Ascending aorta (tissue), 2 donors: ENCODE measurements around the gene NLRP9. TPM values are rescaled to one million over a fixed set of nuclear protein-coding genes. Genes with fewer than 3 reads are reported as not detected.

Experiments
- DNase-seq, 2 donors: peaks; one replicate each; pipeline ENCODE4 v3.0.0-alpha.2; 2019; ENCODE audit warnings: low spot score in 2 of 2
- H3K27ac ChIP-seq, 2 donors: fragments of 200-600 bp; sonication (generic); one replicate each; pipeline ENCODE4 v1.5.1; 2016 to 2017; ENCODE audit warnings: mild to moderate bottlenecking in 1 of 2
- H3K27me3 ChIP-seq: fragments of 200-600 bp; sonication (generic); one replicate; pipeline ENCODE4 v1.5.1; 2017
- H3K36me3 ChIP-seq, 2 donors: fragments of 200-600 bp; sonication (generic); one replicate each; pipeline ENCODE4 v1.5.1; 2016
- H3K4me1 ChIP-seq, 2 donors: fragments of 200-600 bp; sonication (generic); one replicate each; pipeline ENCODE4 v1.5.1; 2016 to 2017; ENCODE audit warnings: mild to moderate bottlenecking in 1 of 2
- H3K4me3 ChIP-seq, 2 donors: fragments of 200-600 bp; sonication (generic); one replicate each; pipeline ENCODE4 v1.5.1; 2016 to 2017; ENCODE audit warnings: mild to moderate bottlenecking in 1 of 2
- H3K9me3 ChIP-seq, 2 donors: fragments of 200-600 bp; sonication (generic); one replicate each; pipeline ENCODE4 v1.5.1; 2016
- intact Hi-C: fragments of 100-400 bp; cut with DNase I; formaldehyde crosslinking; loops from one replicate; pipeline ENCODE4 v1.15.1; 2023
- total RNA-seq: library from RNA; depleted of rRNA; stranded (reverse); fragments of >200 nt; gene quantifications from one replicate; pipeline ENCODE4 v1.1.0, GENCODE V29; 2016
- TF ChIP-seq, protein P1 (sequence below), 3 experiments: fragments of 200-600 bp in 2 of 3; fragments of 450-650 bp in 1 of 3; sonication (generic) in 2 of 3; IDR thresholded peaks; one replicate each; pipeline ENCODE4 v1.5.1; 2016 to 2019; ENCODE audit warnings: antibody characterized with exemption in 3 of 3, mild to moderate bottlenecking in 1 of 3, moderate library complexity in 1 of 3

The NLRP9 gene
- total RNA-seq, 1 donor from 2014 or later, result not detected

DNA sequence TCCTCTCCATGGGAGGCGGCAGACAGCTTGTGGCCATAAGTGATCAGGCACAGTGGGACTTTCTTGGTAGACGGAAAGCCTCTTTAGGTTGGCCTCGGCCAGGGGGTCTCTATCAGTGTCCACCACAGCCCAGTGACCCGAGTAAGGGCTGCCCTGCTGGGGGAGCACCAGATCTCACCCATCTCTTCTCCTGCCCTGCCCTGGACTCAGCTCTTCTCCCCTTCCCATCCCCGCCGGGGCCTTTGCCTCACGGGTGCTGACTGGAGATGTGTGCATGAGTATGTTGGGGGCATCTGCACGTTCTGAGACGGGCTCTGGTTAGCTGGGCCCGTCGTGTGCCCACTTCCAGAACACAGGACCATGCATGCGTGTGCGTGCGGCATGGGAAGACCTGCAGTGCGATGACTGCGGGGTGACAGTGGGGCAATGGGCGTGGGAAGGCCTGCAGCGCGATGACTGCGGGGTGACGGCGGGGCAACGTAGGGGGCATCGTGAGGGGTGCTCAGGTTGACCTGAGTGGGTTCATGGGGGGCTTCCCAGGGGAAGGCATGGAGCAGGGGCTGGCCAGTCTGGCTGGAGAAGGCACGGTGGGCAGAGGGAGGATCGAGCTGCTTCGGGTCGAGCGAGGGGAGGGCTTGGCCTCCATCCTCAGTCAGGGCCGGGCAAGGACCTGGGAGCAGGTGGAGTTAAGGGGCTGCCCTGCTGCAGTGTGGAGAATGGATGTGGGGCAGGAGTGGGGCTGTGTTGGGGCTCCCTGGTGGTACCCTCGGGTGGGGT is 47.2 kb downstream of the NLRP9 start:
- Histone ChIP-seq H3K36me3 (peaks cover 91 to 95% of the 10 kb centered on the region in 2 donors), H3K27me3 (no peaks in the 10 kb centered on the region), H3K27ac (no peak overlapping the region), H3K9me3 (no peaks in the 10 kb centered on the region), H3K4me1 (no peaks in the 10 kb centered on the region), H3K4me3 (no peak overlapping the region)
- DNase-seq, result no peak
- TF ChIP-seq, protein P1, sequence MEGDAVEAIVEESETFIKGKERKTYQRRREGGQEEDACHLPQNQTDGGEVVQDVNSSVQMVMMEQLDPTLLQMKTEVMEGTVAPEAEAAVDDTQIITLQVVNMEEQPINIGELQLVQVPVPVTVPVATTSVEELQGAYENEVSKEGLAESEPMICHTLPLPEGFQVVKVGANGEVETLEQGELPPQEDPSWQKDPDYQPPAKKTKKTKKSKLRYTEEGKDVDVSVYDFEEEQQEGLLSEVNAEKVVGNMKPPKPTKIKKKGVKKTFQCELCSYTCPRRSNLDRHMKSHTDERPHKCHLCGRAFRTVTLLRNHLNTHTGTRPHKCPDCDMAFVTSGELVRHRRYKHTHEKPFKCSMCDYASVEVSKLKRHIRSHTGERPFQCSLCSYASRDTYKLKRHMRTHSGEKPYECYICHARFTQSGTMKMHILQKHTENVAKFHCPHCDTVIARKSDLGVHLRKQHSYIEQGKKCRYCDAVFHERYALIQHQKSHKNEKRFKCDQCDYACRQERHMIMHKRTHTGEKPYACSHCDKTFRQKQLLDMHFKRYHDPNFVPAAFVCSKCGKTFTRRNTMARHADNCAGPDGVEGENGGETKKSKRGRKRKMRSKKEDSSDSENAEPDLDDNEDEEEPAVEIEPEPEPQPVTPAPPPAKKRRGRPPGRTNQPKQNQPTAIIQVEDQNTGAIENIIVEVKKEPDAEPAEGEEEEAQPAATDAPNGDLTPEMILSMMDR (IDR thresholded peaks at IDR 0.05), result no peak
- intact Hi-C loops, result no loop called here

DNA sequence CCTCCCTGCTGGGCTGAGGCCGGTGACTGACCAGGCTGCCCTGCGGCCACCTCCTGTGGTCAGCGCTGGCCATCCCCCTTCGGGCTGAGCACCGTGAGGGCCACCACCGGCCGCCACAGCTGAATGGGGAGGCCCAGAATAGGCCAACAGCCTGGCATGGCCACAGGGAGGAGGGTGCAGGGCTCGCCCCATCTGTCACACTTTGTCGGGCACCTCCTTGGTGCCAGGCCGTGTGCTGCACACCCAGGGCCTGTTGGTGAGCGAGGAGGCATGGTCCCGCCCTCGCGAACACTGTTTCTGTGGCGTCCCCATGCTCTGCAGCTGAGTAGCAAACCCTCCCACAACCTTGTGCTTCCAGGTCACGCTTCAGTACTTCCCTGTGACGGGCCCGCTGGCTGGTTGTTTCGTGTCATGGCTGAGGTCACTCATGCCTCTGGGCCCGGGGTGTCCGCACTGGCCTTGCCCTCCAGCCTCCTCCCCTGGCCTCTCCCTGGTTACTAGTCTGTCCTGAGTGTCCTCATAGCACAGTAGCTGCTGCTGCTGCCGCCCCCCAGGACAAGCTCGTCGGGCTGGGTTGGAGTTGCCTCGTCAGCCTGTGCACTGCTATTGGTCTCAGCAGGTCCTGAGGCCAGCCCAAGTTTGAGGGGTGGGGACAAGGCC is 48.0 kb downstream of the NLRP9 start:
- TF ChIP-seq, protein P1 (IDR thresholded peaks at IDR 0.05), result no peak
- peaks cover 91 to 95% of the 10 kb centered on the region in 2 donors for H3K36me3 ChIP-seq
- DNase-seq, result no peak

DNA sequence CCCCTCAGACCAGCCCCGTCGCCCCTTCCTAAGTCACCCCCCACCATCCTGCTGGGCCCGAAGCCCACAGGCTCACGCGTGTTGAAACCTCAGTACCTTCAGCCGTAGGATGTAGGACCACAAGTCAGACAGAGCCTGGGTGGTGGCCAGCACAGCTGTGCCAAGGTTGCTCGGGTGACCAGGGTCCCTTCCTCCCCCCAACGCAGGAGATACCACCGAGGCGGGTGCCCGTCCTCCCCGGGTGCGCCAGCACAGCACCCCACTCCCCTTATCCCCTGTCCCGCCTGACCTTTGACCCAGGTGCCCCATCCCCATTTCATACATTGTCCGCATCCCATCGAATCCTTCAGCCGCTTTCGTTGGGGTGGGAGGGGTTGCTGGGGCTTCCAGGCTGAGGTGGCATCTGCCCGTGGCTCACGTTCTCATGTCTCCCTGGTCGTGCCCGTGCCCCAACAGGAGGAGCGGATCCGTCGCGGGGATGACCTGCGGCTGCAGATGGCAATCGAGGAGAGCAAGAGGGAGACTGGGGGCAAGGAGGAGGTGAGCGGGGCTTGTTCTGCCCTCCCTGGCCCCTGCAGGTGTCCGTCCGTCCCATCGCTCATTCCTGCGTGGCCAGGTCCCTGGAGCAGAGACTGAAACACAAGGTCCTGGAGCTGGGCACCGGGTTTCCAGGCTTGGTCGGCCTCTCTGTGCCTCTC is 48.6 kb downstream of the NLRP9 start:
- Histone ChIP-seq H3K36me3 (peaks cover 88 to 95% of the 10 kb centered on the region in 2 donors), H3K4me3 (no peak overlapping the region), H3K27ac (no peak overlapping the region), H3K27me3 (no peaks in the 10 kb centered on the region), H3K9me3 (no peaks in the 10 kb centered on the region), H3K4me1 (no peaks in the 10 kb centered on the region)
- no peak for DNase-seq
- intact Hi-C loops, result no loop called here
- TF ChIP-seq, protein P1 (IDR thresholded peaks at IDR 0.05), result no peak

More for the DNA sequence above, 48.0 kb downstream of the NLRP9 start:
- H3K27ac ChIP-seq, result no peak overlapping the region
- H3K4me3 ChIP-seq, result no peak overlapping the region
- H3K9me3 ChIP-seq, result no peaks in the 10 kb centered on the region
- no peaks in the 10 kb centered on the region for H3K27me3 ChIP-seq
- H3K4me1 ChIP-seq, result no peaks in the 10 kb centered on the region
- intact Hi-C loops, result no loop called here

DNA sequence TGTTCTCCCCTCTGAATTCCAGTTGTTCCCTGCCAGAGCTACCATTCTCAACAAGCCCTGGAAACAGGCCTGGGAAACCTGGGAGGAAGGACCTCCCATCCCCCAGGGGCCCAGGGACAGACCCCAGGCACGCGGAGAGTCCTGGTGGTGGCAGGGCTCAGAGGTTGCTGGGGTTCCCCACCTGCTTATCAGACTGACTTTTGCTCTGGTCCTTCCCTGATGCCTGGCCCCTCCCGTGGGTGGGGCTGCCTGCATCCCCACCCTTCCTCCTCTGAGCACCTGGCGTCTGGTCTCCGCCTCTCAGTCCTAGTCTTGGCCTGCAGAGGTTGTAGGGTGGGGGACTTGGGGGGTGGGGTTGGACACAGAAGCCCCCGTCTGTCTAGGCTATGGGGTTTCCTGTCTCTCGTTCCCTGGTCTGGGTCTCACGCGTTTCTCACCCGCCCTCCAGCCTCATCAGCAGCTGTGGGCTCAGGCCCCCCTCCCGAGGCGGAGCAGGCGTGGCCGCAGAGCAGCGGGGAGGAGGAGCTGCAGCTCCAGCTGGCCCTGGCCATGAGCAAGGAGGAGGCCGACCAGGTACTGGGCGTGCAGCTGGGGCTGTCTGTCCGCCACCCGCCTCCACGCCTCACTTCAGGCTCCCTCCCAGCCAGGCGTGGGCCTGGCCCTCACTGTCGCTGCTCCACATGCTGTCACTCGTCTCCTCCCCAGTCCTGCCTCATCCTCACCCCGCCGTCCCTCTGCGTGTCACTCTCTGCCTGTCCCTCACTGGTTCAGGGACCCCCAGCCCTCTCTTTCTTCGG is 49.6 kb downstream of the NLRP9 start:
- Histone ChIP-seq H3K27ac (no peak overlapping the region), H3K4me3 (no peak overlapping the region), H3K4me1 (no peaks in the 10 kb centered on the region), H3K27me3 (no peaks in the 10 kb centered on the region), H3K9me3 (no peaks in the 10 kb centered on the region), H3K36me3 (peaks cover 85 to 95% of the 10 kb centered on the region in 2 donors)
- TF ChIP-seq, protein P1 (IDR thresholded peaks at IDR 0.05), result no peak
- DNase-seq, result no peak
- intact Hi-C loops, result no loop called here
